Neural cell (in vitro differentiated cells): ENCODE data around the gene ECM1. TPM values are rescaled to one million over a fixed set of nuclear protein-coding genes. Genes with fewer than 3 reads are reported as not detected.

Experiments used
- H2AFZ ChIP-seq: fragments of 200-600, 300-800 bp; sonication (generic), shearing (Covaris generic); 2 replicates; pipeline ENCODE4 v1.6.0; 2014; ENCODE audit warnings: low read depth, mild to moderate bottlenecking, antibody characterized with exemption, low read length, moderate library complexity
- H3F3A ChIP-seq: fragments of 200-600 bp; shearing (Covaris generic); 2 replicates; pipeline ENCODE4 v1.6.1; 2016; ENCODE audit warnings: mild to moderate bottlenecking, moderate library complexity, mixed read lengths, antibody characterized with exemption, low read length; ENCODE audit not compliant: insufficient read depth, poor library complexity, severe bottlenecking
- H3K27ac ChIP-seq: fragments of 200-600, 300-800 bp; sonication (generic), shearing (Covaris generic); 2 replicates; pipeline ENCODE4 v1.5.1; 2014; ENCODE audit warnings: mild to moderate bottlenecking, low read length, moderate library complexity
- H3K27me3 ChIP-seq: fragments of 300-800, 200-600 bp; sonication (generic), shearing (Covaris generic); 2 replicates; pipeline ENCODE4 v1.6.0; 2014; ENCODE audit warnings: mild to moderate bottlenecking, low read depth, low read length, moderate library complexity; ENCODE audit not compliant: insufficient read depth
- H3K36me3 ChIP-seq: fragments of 300-800, 200-600 bp; sonication (generic), shearing (Covaris generic); 2 replicates; pipeline ENCODE4 v1.5.1; 2014; ENCODE audit warnings: mild to moderate bottlenecking, antibody characterized with exemption, low read length, moderate library complexity; ENCODE audit not compliant: insufficient read depth
- H3K4me2 ChIP-seq: fragments of 300-800, 200-600 bp; sonication (generic), shearing (Covaris generic); 2 replicates; pipeline ENCODE4 v1.6.0; 2014; ENCODE audit warnings: mild to moderate bottlenecking, low read length
- H3K4me3 ChIP-seq: fragments of 300-800, 200-600 bp; sonication (generic), shearing (Covaris generic); 2 replicates; pipeline ENCODE4 v1.5.1; 2014; ENCODE audit warnings: mild to moderate bottlenecking, low read length, moderate library complexity
- H3K79me2 ChIP-seq: fragments of 200-600 bp; shearing (Covaris generic); replicated peaks from 2 replicates; pipeline ENCODE4 v1.6.0; 2014; ENCODE audit warnings: mild to moderate bottlenecking, low read length, moderate library complexity; ENCODE audit not compliant: insufficient read depth
- H3K9ac ChIP-seq: fragments of 300-800, 200-600 bp; sonication (generic), shearing (Covaris generic); 2 replicates; pipeline ENCODE4 v1.6.1; 2016; ENCODE audit warnings: mild to moderate bottlenecking, low read length, mixed read lengths
- H3K9me2 ChIP-seq: fragments of 200-600 bp; shearing (Covaris generic); 2 replicates; pipeline ENCODE4 v1.6.1; 2016; ENCODE audit warnings: mild to moderate bottlenecking, low read length, mixed read lengths; ENCODE audit not compliant: insufficient read depth
- H3K9me3 ChIP-seq: fragments of 200-600, 300-800 bp; sonication (generic), shearing (Covaris generic); 2 replicates; pipeline ENCODE4 v1.6.1; 2016; ENCODE audit warnings: mild to moderate bottlenecking, mixed run types, low read length, moderate library complexity, mixed read lengths
- H4K20me1 ChIP-seq: fragments of 200-600 bp; shearing (Covaris generic); 2 replicates; pipeline ENCODE4 v1.6.1; 2016; ENCODE audit warnings: mild to moderate bottlenecking, mixed run types; ENCODE audit not compliant: insufficient read depth
- EP300 ChIP-seq: fragments of 450-650 bp; conservative IDR thresholded peaks from 2 replicates; pipeline ENCODE4 v1.6.1; 2014; ENCODE audit warnings: antibody characterized with exemption, mild to moderate bottlenecking, moderate library complexity; ENCODE audit not compliant: poor library complexity, severe bottlenecking
- EZH2 ChIP-seq: fragments of 200-600, 300-800 bp; shearing (Covaris generic), sonication (generic); IDR thresholded peaks from 2 replicates; pipeline ENCODE4 v1.6.1; 2014; ENCODE audit warnings: antibody characterized with exemption, low read length, borderline replicate concordance, mild to moderate bottlenecking; ENCODE audit not compliant: insufficient read depth, poor library complexity, severe bottlenecking
- POLR2AphosphoS5 ChIP-seq: IDR thresholded peaks from 2 replicates; pipeline ENCODE4 v1.6.1; 2012
- RAD21 ChIP-seq: fragments of 450-650 bp; conservative IDR thresholded peaks from 2 replicates; pipeline ENCODE4 v1.6.1; 2014; ENCODE audit warnings: antibody characterized with exemption, mild to moderate bottlenecking, moderate library complexity
- SMC3 ChIP-seq: fragments of 450-650 bp; conservative IDR thresholded peaks from 2 replicates; pipeline ENCODE4 v1.6.1; 2014; ENCODE audit warnings: antibody characterized with exemption, mild to moderate bottlenecking, moderate library complexity; ENCODE audit not compliant: poor library complexity
- TAF1 ChIP-seq: IDR thresholded peaks from 2 replicates; pipeline ENCODE4 v1.6.1; 2012; ENCODE audit warnings: low read depth
- polyA plus RNA-seq: library from polyadenylated mRNA; depleted of rRNA; stranded (reverse); fragments of >200 nt; gene quantifications from 2 replicates; pipeline ENCODE4 v1.2.3, GENCODE V29; 2014
- TF ChIP-seq, protein P1 (sequence below): fragments of 450-650 bp; IDR thresholded peaks from 2 replicates; pipeline ENCODE4 v1.5.1; 2014; ENCODE audit warnings: antibody characterized with exemption, mild to moderate bottlenecking, moderate library complexity; ENCODE audit not compliant: poor library complexity, severe bottlenecking
- TF ChIP-seq, protein P2 (sequence below): IDR thresholded peaks from 2 replicates; pipeline ENCODE4 v1.6.1; 2012; ENCODE audit warnings: borderline replicate concordance

The ECM1 gene
- polyA plus RNA-seq, 1 donor from 2014 or later, result 2.3 TPM

DNA sequence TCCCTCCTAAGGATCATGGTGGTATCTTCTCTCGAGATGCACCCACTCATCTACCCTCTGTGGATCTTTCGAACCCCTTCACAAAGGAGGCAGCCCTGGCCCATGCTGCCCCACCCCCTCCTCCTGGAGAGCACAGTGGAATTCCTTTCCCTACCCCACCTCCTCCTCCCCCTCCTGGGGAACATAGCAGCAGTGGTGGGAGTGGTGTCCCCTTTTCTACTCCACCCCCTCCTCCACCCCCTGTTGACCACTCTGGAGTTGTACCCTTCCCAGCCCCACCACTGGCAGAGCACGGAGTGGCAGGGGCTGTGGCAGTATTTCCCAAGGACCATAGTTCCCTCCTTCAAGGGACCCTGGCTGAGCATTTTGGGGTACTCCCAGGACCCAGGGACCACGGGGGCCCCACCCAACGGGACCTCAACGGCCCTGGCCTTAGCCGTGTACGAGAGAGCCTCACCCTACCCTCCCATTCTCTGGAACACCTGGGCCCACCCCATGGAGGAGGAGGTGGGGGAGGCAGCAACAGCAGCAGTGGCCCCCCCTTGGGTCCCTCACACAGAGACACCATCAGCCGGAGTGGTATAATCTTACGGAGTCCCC, 35.2 kb upstream of the ECM1 start:
- Histone ChIP-seq H3K9me2 (no peaks in the 10 kb centered on the region), H3K27me3 (no peaks in the 10 kb centered on the region), H3F3A (no peaks in the 10 kb centered on the region), H3K27ac (no peak overlapping the region), H3K9me3 (no peaks in the 10 kb centered on the region), H4K20me1 (no peaks in the 10 kb centered on the region), H3K4me3 (no peak overlapping the region), H3K4me2 (no peak overlapping the region), H2AFZ (no peak overlapping the region), H3K79me2 (no peaks in the 10 kb centered on the region), H3K9ac (no peak overlapping the region), H3K36me3 (peaks cover 4% of the 10 kb centered on the region)
- TF ChIP-seq, protein P1, sequence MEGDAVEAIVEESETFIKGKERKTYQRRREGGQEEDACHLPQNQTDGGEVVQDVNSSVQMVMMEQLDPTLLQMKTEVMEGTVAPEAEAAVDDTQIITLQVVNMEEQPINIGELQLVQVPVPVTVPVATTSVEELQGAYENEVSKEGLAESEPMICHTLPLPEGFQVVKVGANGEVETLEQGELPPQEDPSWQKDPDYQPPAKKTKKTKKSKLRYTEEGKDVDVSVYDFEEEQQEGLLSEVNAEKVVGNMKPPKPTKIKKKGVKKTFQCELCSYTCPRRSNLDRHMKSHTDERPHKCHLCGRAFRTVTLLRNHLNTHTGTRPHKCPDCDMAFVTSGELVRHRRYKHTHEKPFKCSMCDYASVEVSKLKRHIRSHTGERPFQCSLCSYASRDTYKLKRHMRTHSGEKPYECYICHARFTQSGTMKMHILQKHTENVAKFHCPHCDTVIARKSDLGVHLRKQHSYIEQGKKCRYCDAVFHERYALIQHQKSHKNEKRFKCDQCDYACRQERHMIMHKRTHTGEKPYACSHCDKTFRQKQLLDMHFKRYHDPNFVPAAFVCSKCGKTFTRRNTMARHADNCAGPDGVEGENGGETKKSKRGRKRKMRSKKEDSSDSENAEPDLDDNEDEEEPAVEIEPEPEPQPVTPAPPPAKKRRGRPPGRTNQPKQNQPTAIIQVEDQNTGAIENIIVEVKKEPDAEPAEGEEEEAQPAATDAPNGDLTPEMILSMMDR, result no peak
- TF ChIP-seq EP300 (no peak), SMC3 (no peak), EZH2 (no peak), RAD21 (no peak)
- TF ChIP-seq, protein P2, sequence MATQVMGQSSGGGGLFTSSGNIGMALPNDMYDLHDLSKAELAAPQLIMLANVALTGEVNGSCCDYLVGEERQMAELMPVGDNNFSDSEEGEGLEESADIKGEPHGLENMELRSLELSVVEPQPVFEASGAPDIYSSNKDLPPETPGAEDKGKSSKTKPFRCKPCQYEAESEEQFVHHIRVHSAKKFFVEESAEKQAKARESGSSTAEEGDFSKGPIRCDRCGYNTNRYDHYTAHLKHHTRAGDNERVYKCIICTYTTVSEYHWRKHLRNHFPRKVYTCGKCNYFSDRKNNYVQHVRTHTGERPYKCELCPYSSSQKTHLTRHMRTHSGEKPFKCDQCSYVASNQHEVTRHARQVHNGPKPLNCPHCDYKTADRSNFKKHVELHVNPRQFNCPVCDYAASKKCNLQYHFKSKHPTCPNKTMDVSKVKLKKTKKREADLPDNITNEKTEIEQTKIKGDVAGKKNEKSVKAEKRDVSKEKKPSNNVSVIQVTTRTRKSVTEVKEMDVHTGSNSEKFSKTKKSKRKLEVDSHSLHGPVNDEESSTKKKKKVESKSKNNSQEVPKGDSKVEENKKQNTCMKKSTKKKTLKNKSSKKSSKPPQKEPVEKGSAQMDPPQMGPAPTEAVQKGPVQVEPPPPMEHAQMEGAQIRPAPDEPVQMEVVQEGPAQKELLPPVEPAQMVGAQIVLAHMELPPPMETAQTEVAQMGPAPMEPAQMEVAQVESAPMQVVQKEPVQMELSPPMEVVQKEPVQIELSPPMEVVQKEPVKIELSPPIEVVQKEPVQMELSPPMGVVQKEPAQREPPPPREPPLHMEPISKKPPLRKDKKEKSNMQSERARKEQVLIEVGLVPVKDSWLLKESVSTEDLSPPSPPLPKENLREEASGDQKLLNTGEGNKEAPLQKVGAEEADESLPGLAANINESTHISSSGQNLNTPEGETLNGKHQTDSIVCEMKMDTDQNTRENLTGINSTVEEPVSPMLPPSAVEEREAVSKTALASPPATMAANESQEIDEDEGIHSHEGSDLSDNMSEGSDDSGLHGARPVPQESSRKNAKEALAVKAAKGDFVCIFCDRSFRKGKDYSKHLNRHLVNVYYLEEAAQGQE, result no peak

DNA sequence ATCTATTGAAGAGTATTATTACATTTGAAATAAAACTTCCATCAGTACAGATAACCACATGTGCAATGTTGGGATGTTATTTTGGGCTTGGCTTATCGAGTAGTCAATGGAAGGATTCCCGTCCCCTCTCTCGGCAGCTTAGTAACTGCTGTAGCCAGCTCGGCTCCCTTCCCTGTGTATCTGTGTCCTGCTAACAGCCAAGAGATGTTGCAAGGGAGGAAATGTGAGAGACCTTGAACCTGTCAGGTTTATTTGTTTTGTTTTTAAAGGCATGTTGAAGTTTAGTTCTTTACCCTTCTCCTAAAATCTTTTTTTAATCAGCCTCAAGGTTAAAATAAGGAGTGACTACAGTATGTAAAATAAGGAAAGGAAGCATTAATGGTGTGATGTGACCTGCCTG, 34.2 kb upstream of the ECM1 start:
- Histone ChIP-seq H2AFZ (no peak overlapping the region), H3F3A (no peaks in the 10 kb centered on the region), H4K20me1 (no peaks in the 10 kb centered on the region), H3K9ac (no peak overlapping the region), H3K27me3 (no peaks in the 10 kb centered on the region), H3K9me2 (no peaks in the 10 kb centered on the region), H3K4me2 (no peak overlapping the region), H3K9me3 (no peaks in the 10 kb centered on the region), H3K27ac (no peak overlapping the region), H3K4me3 (no peak overlapping the region), H3K36me3 (peaks cover 4% of the 10 kb centered on the region), H3K79me2 (no peaks in the 10 kb centered on the region)
- no peak for TF ChIP-seq POLR2AphosphoS5
- no peak for TF ChIP-seq RAD21

DNA sequence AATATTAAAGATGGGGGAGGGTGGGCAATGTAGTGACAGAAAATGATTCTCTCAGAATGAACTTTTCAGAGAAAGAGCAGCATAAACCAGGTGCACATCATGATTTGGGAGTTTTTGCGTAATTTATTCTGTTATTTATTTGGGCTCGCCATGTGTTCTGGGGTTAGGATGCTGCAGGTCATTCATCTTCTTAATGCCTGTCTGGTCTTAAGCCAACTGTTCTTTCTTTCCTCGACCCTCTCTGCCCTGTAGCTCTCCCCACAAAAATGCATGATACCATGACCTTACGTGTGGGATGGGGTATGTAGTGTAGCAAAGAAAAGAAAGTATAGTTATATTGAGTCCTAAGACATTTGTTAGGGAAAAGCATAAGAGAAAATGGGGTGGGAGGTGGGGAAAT, 33.0 kb upstream of the ECM1 start:
- Histone ChIP-seq H3K9me3 (no peaks in the 10 kb centered on the region), H3K4me3 (no peak overlapping the region), H3K36me3 (peaks cover 4% of the 10 kb centered on the region), H3F3A (no peaks in the 10 kb centered on the region), H2AFZ (no peak overlapping the region), H3K4me2 (no peak overlapping the region), H4K20me1 (no peaks in the 10 kb centered on the region), H3K79me2 (no peaks in the 10 kb centered on the region), H3K27me3 (no peaks in the 10 kb centered on the region), H3K9ac (no peak overlapping the region), H3K27ac (no peak overlapping the region), H3K9me2 (no peaks in the 10 kb centered on the region)
- no peak for TF ChIP-seq SMC3
- TF ChIP-seq EP300, result no peak
- no peak for TF ChIP-seq EZH2
- TF ChIP-seq TAF1, result no peak
